Stimulated activated CD4-positive, alpha-beta T cell treated with anti-CD3 and anti-CD28 coated beads, Interleukin-1b, Interleukin-23, amount 100 ng/mL, for 48 hours (primary cell): ENCODE data around the gene SLC6A11.

ENCODE experiments used
- DNase-seq: peaks from one replicate; pipeline ENCODE4 v3.0.0-alpha.2; 2020

The SLC6A11 gene

GRCh38 chr3:10933805-10934481 is 117.9 kb downstream of the SLC6A11 start:
- DNase-seq, result no peak

- DNase-seq, result no peak
These were observed 119.0 kb downstream of the SLC6A11 start for GRCh38 chr3:10935028-10935427.

- DNase-seq, result no peak
These were observed 120.0 kb downstream of the SLC6A11 start for GRCh38 chr3:10935846-10936631.

- DNase-seq, result no peak
These were observed 120.7 kb downstream of the SLC6A11 start for GRCh38 chr3:10936686-10937085.

GRCh38 chr3:10937141-10937825 is 121.3 kb downstream of the SLC6A11 start:
- DNase-seq, result no peak

GRCh38 chr3:10939556-10939955 is 123.5 kb downstream of the SLC6A11 start:
- DNase-seq, result no peak

- no peak for DNase-seq
These were observed 124.1 kb downstream of the SLC6A11 start for GRCh38 chr3:10940106-10940505.

GRCh38 chr3:10941972-10942371 is 125.9 kb downstream of the SLC6A11 start:
- peak; percentile 25 for DNase-seq

GRCh38 chr3:10942690-10943205 is 126.7 kb downstream of the SLC6A11 start:
- DNase-seq, result no peak

GRCh38 chr3:10944866-10945265 is 128.8 kb downstream of the SLC6A11 start:
- no peak for DNase-seq

- DNase-seq, result peak; percentile 41
These were observed 129.8 kb downstream of the SLC6A11 start for GRCh38 chr3:10945683-10946287.

GRCh38 chr3:10946526-10946925 is 130.5 kb downstream of the SLC6A11 start:
- DNase-seq, result no peak

GRCh38 chr3:10948326-10948725 is 132.3 kb downstream of the SLC6A11 start:
- DNase-seq, result no peak

GRCh38 chr3:10949197-10949596 is 133.2 kb downstream of the SLC6A11 start:
- DNase-seq, result no peak

GRCh38 chr3:10950476-10951294 is 134.7 kb downstream of the SLC6A11 start:
- no peak for DNase-seq

- no peak for DNase-seq
These were observed 135.4 kb downstream of the SLC6A11 start for GRCh38 chr3:10951295-10951926.

- DNase-seq, result no peak
These were observed 136.5 kb downstream of the SLC6A11 start for GRCh38 chr3:10952525-10952924.

GRCh38 chr3:10954740-10955139 is 138.7 kb downstream of the SLC6A11 start:
- no peak for DNase-seq

GRCh38 chr3:10955711-10956453 is 139.9 kb downstream of the SLC6A11 start:
- no peak for DNase-seq

- DNase-seq, result no peak
These were observed 140.5 kb downstream of the SLC6A11 start for GRCh38 chr3:10956531-10956930.

GRCh38 chr3:10956986-10957385 is 141.0 kb downstream of the SLC6A11 start:
- DNase-seq, result no peak
